Effector memory CD4-positive, alpha-beta T cell (primary cell): ENCODE measurements around the gene KCNA10.

Source experiments
- DNase-seq, 3 donors: peaks; one replicate each; pipeline ENCODE4 v3.0.0-alpha.2; 2020
- H3K27ac ChIP-seq: 2 replicates; pipeline ENCODE4 v1.7.0; 2013; ENCODE audit warnings: mild to moderate bottlenecking, low read length, moderate library complexity; ENCODE audit not compliant: insufficient read depth, poor library complexity, severe bottlenecking
- H3K27me3 ChIP-seq: replicated peaks from 2 replicates; pipeline ENCODE4 v1.7.0; 2013; ENCODE audit warnings: mild to moderate bottlenecking, low read length; ENCODE audit not compliant: insufficient read depth, control insufficient read depth, poor library complexity, severe bottlenecking
- H3K36me3 ChIP-seq: 2 replicates; pipeline ENCODE4 v1.7.0; 2013; ENCODE audit warnings: mild to moderate bottlenecking, low read length, moderate library complexity; ENCODE audit not compliant: control insufficient read depth, insufficient read depth
- H3K4me1 ChIP-seq: 2 replicates; pipeline ENCODE4 v1.7.0; 2013; ENCODE audit warnings: low read length, mild to moderate bottlenecking; ENCODE audit not compliant: control insufficient read depth, insufficient read depth, poor library complexity, severe bottlenecking
- H3K4me3 ChIP-seq: 2 replicates; pipeline ENCODE4 v1.7.0; 2013; ENCODE audit warnings: low read length, low read depth, mild to moderate bottlenecking; ENCODE audit not compliant: insufficient read depth, poor library complexity, severe bottlenecking
- H3K9me3 ChIP-seq: 2 replicates; pipeline ENCODE4 v1.7.0; 2013; ENCODE audit warnings: mild to moderate bottlenecking, low read length, moderate library complexity; ENCODE audit not compliant: control insufficient read depth

The KCNA10 gene

DNA sequence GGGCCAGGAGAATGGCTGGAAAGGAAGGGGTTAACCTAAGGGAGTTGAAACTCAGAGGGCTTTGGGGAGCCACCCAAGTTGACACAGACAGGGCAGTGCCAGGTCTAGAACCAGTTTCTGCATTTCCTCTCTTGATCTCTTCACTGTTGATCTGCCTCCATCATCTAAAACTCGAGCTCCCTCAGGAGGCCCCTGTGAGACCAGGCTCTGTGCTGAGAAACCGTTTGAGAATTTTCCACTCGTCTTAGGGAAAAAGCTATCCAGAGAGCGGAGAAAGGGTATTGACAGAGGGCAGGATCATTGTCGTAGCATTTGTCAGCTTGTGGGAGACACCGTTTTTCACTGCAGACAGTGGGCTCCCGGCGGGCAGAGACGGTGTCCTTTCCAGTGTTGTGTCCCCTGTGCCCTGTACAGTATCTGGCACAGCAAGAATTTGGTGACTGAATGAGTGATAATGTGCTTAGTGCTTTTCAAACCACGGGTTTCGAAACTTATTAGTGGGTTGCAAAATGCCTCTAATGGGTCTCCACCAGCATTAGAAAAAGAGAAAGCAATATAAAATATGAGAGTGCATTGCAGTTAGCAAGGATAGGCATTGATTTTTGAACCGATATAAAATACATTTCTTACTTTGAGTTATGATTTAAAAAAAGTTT lies 36.9 kb downstream of the KCNA10 start:
- Histone ChIP-seq H3K9me3 (no peaks in the 10 kb centered on the region), H3K27ac (no peak overlapping the region), H3K4me3 (no peak overlapping the region), H3K36me3 (no peaks in the 10 kb centered on the region), H3K4me1 (no peaks in the 10 kb centered on the region), H3K27me3 (no peaks in the 10 kb centered on the region)
- no peak for DNase-seq

DNA sequence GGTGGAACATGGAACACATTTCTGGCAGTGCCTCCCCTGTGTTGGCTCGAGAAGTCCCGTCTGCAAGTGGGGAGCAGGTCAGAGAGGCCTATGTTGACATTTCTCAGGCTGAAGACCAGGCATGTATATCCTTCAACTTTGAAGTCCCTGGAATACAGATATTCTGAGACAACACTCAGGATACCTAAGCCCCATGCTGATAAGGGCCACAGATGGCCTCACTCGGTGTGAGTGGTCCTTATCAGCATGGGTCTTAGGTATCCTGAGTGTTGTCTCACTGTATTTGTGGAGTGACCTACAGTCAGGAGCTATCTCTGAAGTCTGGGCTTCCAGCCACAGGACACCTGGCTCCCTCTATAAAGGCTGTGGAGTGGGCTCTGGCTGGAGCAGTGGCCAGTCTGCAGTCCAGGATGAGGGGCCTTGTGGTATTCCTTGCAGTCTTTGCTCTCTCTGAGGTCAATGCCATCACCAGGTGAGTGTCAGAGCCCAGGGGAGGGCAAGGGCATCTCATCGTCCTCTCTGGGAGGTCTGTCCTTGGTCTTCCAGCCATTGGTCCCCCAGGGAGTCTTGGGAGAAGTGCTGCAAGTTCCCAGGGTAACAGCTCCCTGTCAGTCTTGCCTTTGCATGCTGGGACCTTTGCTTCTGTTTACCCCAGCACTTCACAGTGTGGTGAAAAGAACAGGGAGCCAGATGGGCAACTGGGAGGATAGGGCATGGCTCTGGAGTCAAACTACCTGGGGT lies 38.4 kb downstream of the KCNA10 start:
- Histone ChIP-seq H3K36me3 (no peaks in the 10 kb centered on the region), H3K4me1 (no peaks in the 10 kb centered on the region), H3K9me3 (no peaks in the 10 kb centered on the region), H3K27me3 (no peaks in the 10 kb centered on the region), H3K4me3 (no peak overlapping the region), H3K27ac (no peak overlapping the region)
- DNase-seq, result no peak

DNA sequence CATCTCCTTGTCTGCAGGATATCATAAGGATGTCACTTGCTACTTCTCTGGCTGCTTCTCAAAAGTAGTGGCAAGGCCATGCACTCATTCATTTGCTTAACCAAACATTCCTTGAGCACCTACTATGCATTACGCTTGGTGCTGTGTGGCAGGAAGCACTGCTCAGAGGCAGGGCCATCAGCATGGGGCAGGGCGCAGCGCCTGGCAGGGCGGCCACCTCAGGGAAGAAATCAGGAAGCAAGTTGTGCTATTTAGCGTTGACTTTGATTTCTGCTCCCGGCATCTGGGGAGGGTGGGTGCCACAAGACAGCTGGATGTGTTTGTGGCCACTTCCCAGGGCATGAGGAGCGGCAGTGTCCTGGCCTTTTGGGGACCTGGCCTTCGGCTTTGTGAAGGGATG lies 40.1 kb downstream of the KCNA10 start:
- no peaks in the 10 kb centered on the region for H3K27me3 ChIP-seq
- no peak overlapping the region for H3K27ac ChIP-seq
- H3K9me3 ChIP-seq, result no peaks in the 10 kb centered on the region
- H3K4me1 ChIP-seq, result no peaks in the 10 kb centered on the region
- H3K4me3 ChIP-seq, result no peak overlapping the region
- no peaks in the 10 kb centered on the region for H3K36me3 ChIP-seq
- no peak for DNase-seq

DNA sequence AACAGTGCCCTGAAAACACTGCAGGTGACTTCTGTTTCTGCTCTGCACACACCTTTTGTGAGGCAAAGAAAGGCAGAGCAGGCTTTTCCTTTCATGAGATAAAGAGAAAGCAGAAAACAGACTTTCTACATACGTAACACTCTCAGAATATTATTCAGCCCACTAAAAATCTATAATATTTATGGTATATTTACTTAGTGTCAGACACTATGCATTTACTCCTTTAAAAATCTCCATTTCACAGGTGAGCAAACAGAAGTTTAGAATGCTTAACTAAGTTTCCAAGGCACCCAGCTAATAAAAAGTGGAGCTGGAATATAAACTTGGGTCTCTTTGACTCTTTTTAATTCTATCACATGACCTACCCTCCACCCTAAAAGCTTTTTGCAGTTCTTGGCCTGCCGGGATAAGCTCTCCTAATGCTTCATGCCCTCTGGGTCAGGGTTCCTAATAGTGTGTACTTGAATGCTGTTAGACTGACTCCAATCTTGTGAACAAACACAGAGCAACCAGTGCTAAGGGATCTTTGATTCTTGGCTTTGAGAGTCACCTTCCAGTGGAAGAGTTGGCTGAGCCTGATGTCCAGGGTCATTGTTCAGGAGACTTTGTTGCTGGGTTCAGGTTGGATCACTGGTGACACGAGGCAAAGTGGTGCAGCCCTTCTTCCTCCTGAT lies 40.9 kb downstream of the KCNA10 start:
- Histone ChIP-seq H3K36me3 (no peaks in the 10 kb centered on the region), H3K27ac (no peak overlapping the region), H3K27me3 (no peaks in the 10 kb centered on the region), H3K4me1 (no peaks in the 10 kb centered on the region), H3K4me3 (no peak overlapping the region), H3K9me3 (no peaks in the 10 kb centered on the region)
- DNase-seq, result no peak

DNA sequence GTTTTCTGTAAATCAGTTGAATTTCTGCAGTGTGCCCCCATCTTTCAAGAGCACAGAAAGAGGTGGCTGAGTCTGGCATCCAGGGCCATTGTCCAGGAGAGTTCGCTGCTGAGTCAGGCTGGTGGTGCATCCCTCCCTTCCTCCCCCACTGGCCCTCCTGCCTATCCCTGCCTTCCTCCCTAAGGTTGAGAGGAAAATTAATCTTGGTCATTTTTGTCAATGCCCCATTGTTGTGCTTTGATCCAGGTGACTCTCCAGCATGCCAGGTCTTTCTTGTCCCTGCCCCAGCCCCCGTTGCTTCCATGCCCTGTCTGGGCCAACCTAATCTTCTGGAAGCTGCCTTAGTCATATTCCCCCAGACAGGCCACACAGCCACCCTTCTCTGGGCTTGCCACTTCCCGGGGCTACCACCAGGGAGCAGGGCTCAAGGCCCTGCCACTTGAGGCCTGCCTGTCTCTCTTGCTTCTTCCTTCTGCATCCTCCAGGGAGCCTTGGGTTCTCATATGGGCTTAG lies 41.5 kb downstream of the KCNA10 start:
- DNase-seq, result no peak
- Histone ChIP-seq H3K27ac (no peak overlapping the region), H3K36me3 (no peaks in the 10 kb centered on the region), H3K4me3 (no peak overlapping the region), H3K4me1 (no peaks in the 10 kb centered on the region), H3K9me3 (no peaks in the 10 kb centered on the region), H3K27me3 (no peaks in the 10 kb centered on the region)

DNA sequence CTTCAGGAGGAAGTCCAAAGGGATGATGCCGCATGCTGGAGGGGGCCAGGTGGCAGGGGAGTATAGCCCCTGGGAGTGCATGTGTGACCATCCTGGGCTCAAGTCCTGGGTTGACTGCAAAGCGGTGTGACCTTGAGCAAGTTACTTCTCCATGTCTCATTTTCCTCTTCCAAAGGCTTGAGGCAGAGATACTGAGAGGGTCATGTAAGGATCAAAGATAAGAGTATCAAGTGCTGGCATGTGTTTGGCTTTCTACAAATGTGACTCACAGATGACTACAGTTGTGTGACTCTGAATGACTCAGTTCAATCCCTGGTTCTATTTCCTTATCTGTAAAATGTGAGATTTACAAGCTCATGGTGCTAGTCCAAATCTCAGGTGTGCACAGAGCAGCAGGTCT lies 41.9 kb downstream of the KCNA10 start:
- no peaks in the 10 kb centered on the region for H3K27me3 ChIP-seq
- H3K9me3 ChIP-seq, result no peaks in the 10 kb centered on the region
- H3K36me3 ChIP-seq, result no peaks in the 10 kb centered on the region
- no peak overlapping the region for H3K4me3 ChIP-seq
- no peak for DNase-seq
- H3K27ac ChIP-seq, result no peak overlapping the region
- H3K4me1 ChIP-seq, result no peaks in the 10 kb centered on the region

DNA sequence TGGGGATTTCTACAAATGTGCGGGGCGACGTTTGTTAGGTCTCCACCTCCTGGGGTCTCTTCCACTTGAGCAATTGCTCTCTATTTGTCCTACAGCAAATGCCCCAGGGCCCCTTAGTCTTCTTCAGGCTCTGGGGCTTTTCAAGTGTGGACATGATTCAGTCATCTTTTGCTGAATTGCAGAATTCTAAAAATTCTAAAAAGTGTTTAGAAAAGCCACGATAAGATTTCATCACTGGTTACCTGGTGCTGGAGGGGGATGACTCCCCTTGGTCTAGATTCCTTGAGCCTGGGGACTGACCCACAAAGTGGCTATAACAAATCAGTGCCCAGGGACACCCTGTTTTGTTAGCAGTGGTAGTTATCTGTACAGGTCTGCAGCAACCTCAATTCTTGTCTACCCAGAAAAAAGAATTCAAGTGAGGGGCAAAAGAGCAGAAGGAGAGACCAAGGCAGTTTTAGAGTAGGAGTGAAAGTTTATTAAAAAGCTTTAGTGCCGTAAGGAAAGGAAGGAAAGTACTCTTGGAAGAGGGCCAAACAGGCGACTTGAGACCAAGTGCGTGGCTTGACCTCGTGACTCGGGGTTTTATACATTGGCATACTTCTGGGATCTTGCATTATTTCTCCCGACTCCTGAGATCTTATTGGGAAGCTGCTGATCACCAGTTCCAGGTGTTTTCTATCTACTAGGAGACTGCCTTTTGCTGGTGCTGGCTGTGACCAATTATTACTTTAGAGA lies 42.8 kb downstream of the KCNA10 start:
- no peaks in the 10 kb centered on the region for H3K4me1 ChIP-seq
- H3K27ac ChIP-seq, result no peak overlapping the region
- H3K36me3 ChIP-seq, result no peaks in the 10 kb centered on the region
- no peaks in the 10 kb centered on the region for H3K9me3 ChIP-seq
- no peak for DNase-seq
- no peak overlapping the region for H3K4me3 ChIP-seq
- no peaks in the 10 kb centered on the region for H3K27me3 ChIP-seq

DNA sequence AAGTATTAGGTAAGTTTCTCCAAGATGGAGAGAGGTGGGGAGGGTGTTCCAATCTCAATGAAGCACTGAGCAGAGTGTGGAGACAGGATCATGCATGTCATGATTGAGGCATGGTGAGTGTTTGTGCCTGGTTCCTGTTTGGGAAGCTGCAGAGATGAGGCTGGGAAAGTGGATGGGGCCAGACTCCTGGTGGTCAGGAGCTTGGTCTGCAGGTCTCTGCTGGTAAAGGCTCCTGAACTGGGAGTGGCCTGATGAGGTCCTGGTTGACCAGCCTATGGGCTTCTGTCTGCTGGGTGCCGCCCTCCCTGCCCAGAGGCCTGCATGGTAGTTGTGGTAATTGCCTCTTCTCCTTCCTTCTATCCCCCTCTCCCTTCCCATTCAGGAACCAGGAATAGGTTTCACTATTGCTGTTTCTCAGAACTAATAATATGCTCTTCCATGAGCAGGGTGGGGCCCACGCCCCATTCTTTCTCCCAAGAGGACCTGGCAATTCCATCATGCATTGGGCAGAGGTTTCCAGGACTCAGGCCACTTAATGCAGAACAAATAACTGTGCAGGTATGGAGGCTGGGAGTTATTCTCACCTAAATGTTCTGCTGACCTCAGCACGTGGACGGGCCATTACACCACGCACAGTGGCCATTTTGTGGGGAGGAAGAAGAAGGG lies 43.5 kb downstream of the KCNA10 start:
- Histone ChIP-seq H3K9me3 (no peaks in the 10 kb centered on the region), H3K27me3 (no peaks in the 10 kb centered on the region), H3K36me3 (no peaks in the 10 kb centered on the region), H3K4me3 (no peak overlapping the region), H3K27ac (no peak overlapping the region), H3K4me1 (no peaks in the 10 kb centered on the region)
- DNase-seq, result no peak

DNA sequence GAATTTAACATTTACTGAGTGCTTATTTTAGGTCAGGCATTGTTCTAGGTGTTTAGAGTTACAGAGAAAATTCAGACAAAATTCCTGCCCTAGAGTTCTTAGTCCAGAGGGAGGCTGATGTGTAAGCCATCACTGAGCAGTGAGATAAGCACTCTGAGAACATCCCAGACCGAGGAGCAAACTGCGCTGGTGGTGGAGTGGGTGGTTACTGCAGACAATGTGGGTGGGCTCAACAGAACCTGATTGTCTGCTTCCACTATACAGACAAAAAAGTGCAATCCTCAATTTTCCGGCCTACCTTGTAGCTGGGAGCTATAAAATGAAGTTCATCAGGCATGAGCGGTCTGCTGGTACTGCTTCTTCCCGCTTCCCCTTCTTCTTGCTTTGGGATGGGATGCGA lies 44.5 kb downstream of the KCNA10 start:
- Histone ChIP-seq H3K27ac (no peak overlapping the region), H3K9me3 (no peaks in the 10 kb centered on the region), H3K27me3 (no peaks in the 10 kb centered on the region), H3K36me3 (no peaks in the 10 kb centered on the region), H3K4me1 (no peaks in the 10 kb centered on the region), H3K4me3 (no peak overlapping the region)
- DNase-seq, result no peak
